Activated T-cell treated with anti-CD3 and anti-CD28 coated beads, Interleukin-2, amount 50 U/mL, for 48 hours (primary cell): ENCODE results near the gene OPCML.

ENCODE experiments used
- DNase-seq, 2 experiments: peaks; one replicate each; pipeline ENCODE4 v3.0.0-alpha.2; 2020

Gene OPCML

GRCh38 chr11:132866783-132867545 is 665.3 kb downstream of the OPCML start:
- DNase-seq = no peak

- no peak for DNase-seq
Measured at GRCh38 chr11:132865623-132866022, 666.7 kb downstream of the OPCML start.

- DNase-seq = no peak
Measured at GRCh38 chr11:132864811-132865576, 667.3 kb downstream of the OPCML start.

- DNase-seq = no peak
Measured at GRCh38 chr11:132862933-132863332, 669.4 kb downstream of the OPCML start.

- no peak for DNase-seq
Measured at GRCh38 chr11:132862137-132862536, 670.2 kb downstream of the OPCML start.

GRCh38 chr11:132859306-132859705 is 673.0 kb downstream of the OPCML start:
- no peak for DNase-seq

- DNase-seq = no peak
Measured at GRCh38 chr11:132858223-132858622, 674.1 kb downstream of the OPCML start.

GRCh38 chr11:132856032-132856431 is 676.3 kb downstream of the OPCML start:
- DNase-seq = no peak

GRCh38 chr11:132855516-132855915 is 676.8 kb downstream of the OPCML start:
- DNase-seq = no peak

GRCh38 chr11:132853886-132854285 is 678.4 kb downstream of the OPCML start:
- no peak for DNase-seq

- DNase-seq = no peak
Measured at GRCh38 chr11:132852361-132852760, 679.9 kb downstream of the OPCML start.

GRCh38 chr11:132851247-132851646 is 681.1 kb downstream of the OPCML start:
- no peak for DNase-seq

- no peak for DNase-seq
Measured at GRCh38 chr11:132850266-132850665, 682.0 kb downstream of the OPCML start.

GRCh38 chr11:132848336-132848735 is 684.0 kb downstream of the OPCML start:
- DNase-seq = no peak

- DNase-seq = no peak
Measured at GRCh38 chr11:132846075-132846474, 686.2 kb downstream of the OPCML start.

- DNase-seq = no peak
Measured at GRCh38 chr11:132844956-132845696, 687.2 kb downstream of the OPCML start.

- no peak for DNase-seq
Measured at GRCh38 chr11:132840660-132841059, 691.6 kb downstream of the OPCML start.

- no peak for DNase-seq
Measured at GRCh38 chr11:132840191-132840590, 692.1 kb downstream of the OPCML start.

GRCh38 chr11:132839236-132839945 is 692.9 kb downstream of the OPCML start:
- no peak for DNase-seq

- DNase-seq = no peak
Measured at GRCh38 chr11:132838627-132839026, 693.7 kb downstream of the OPCML start.

GRCh38 chr11:132831272-132831671 is 701.0 kb downstream of the OPCML start:
- no peak for DNase-seq

GRCh38 chr11:132824642-132825041 is 707.7 kb downstream of the OPCML start:
- DNase-seq = no peak

GRCh38 chr11:132822276-132822675 is 710.0 kb downstream of the OPCML start:
- no peak for DNase-seq
